OCI-LY7 (cell line): Measurements from ENCODE around the gene EEF1E1.

Source experiments
- CTCF ChIP-seq: fragments of 200-600 bp; sonication (generic); conservative IDR thresholded peaks from 2 replicates; pipeline ENCODE4 v1.5.1; 2014; ENCODE audit warnings: mild to moderate bottlenecking, antibody characterized with exemption, low read length, moderate library complexity, mixed read lengths
- EZH2phosphoT487 ChIP-seq: fragments of 200-600 bp; sonication (generic); IDR thresholded peaks from 2 replicates; pipeline ENCODE4 v1.6.1; 2018; ENCODE audit warnings: low read depth, borderline replicate concordance, mild to moderate bottlenecking, mixed run types, antibody characterized with exemption, low read length, moderate library complexity, mixed read lengths

GRCh38 chr6:8108759-8109539, 6.6 kb upstream of the EEF1E1 start:
- no peak for TF ChIP-seq CTCF
- no peak for TF ChIP-seq EZH2phosphoT487
